ENCODE results near the gene GIMAP6.
"Not testable (repeated sequence)": the region's sequence is repeated elsewhere in the genome, so short reads cannot be mapped to it uniquely, and the experiment has no call there.

Gene GIMAP6

DNA sequence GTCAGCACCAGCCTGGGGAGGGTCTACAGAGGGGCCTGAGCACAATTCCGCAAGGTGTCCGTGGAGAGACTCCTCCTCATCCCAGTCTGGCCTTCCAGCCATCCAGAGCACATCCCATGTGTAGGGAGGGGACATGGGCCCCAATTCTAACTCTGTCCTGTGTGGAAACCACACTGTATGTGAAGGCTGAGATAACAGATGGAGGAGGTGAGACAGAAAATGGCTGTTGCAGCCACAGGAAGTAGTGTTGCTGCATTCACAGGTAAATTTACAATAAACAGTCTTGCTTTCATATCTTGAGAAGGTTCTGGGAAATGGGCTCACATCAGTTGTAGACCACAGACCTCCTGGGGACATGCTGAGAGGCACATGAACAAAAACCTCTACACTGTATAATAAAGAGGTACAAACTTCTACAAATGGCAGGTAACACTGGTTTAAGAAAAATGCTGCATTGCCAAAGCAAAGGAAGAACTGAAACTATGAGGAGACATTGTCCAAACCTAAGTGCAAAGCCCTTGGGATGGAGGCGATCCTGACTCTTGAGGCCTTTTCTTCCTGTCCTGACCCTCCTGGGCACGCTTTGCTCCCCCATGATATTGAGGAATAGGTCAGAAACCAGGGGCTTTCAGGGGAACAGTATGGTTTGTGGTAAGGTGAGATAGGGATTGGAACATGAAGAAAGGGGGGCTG lies 31.8 kb upstream of the GIMAP6 start:
- Mint-ChIP-seq H3K4me1 (ENCODE audit: low read depth in 2 of 2) (peaks cover 61 to 68% of the 10 kb centered on the region in 2 donors), H3K4me3 (peak overlapping the region; percentile 57 to 69), H3K27ac (peak overlapping the region; percentile 97 to 100), H3K36me3 (ENCODE audit: insufficient read depth) (peaks cover 20% of the 10 kb centered on the region), H3K27me3 (no peaks in the 10 kb centered on the region), H3K9me3 (peaks cover 0 to 5% of the 10 kb centered on the region in 2 donors)
- ATAC-seq (replicated peaks): peak; percentile 21
- DNase-seq: peak in 1 of 3 experiments; percentile 21

GRCh38 chr7:150662821-150663220 lies 30.6 kb upstream of the GIMAP6 start:
- Mint-ChIP-seq H3K36me3 (ENCODE audit: insufficient read depth) (peaks cover 14% of the 10 kb centered on the region), H3K4me3 (peak overlapping the region; percentile 22 to 69), H3K4me1 (ENCODE audit: low read depth in 2 of 2) (peaks cover 53 to 60% of the 10 kb centered on the region in 2 donors), H3K27ac (peak overlapping the region; percentile 97 to 100)
- not testable (repeated sequence) for H3K27me3 Mint-ChIP-seq; ATAC-seq (replicated peaks); H3K9me3 Mint-ChIP-seq; DNase-seq

GRCh38 chr7:150660939-150661613 lies 28.9 kb upstream of the GIMAP6 start:
- Mint-ChIP-seq H3K36me3 (ENCODE audit: insufficient read depth) (peaks cover 13% of the 10 kb centered on the region), H3K27me3 (no peaks in the 10 kb centered on the region), H3K9me3 (no peaks in the 10 kb centered on the region), H3K4me1 (ENCODE audit: low read depth in 2 of 2) (peaks cover 42 to 49% of the 10 kb centered on the region in 2 donors), H3K27ac (peak overlapping the region in 1 of 2 donors; percentile 82), H3K4me3 (no peak overlapping the region)
- no peak for DNase-seq
- no peak for ATAC-seq (replicated peaks)

DNA sequence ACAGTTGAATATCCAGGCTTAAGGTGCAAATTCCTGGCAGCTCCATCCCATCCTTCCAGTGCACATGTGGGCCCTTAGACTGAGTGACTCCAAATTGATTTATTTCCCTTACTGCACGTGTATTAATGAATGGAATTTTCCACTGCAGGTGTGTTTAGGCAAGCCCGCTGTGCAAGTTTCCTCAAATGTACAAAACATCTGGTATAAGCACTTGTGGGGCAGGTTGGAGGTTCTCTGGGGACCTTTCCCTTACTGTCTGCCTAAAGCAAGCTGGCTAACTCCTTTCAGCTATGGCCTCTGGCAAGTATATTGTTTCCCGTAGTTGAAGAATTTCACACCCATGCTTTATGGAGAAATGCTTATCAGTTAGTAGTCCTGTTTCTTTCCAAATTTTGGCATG lies 25.3 kb upstream of the GIMAP6 start:
- Mint-ChIP-seq H3K4me1 (ENCODE audit: low read depth in 2 of 2) (peaks cover 12 to 22% of the 10 kb centered on the region in 2 donors), H3K4me3 (no peak overlapping the region), H3K27me3 (no peaks in the 10 kb centered on the region), H3K9me3 (no peaks in the 10 kb centered on the region), H3K27ac (no peak overlapping the region), H3K36me3 (ENCODE audit: insufficient read depth) (no peaks in the 10 kb centered on the region)
- no peak for ATAC-seq (replicated peaks)
- no peak for DNase-seq

- Mint-ChIP-seq H3K27ac (no peak overlapping the region), H3K4me3 (no peak overlapping the region), H3K4me1 (ENCODE audit: low read depth in 2 of 2) (peaks cover 4 to 11% of the 10 kb centered on the region in 2 donors), H3K36me3 (ENCODE audit: insufficient read depth) (no peaks in the 10 kb centered on the region), H3K27me3 (no peaks in the 10 kb centered on the region), H3K9me3 (peaks cover 0 to 5% of the 10 kb centered on the region in 2 donors)
- ATAC-seq (replicated peaks) (no peak), DNase-seq (no peak)
These were observed 23.9 kb upstream of the GIMAP6 start for GRCh38 chr7:150656047-150656446.

DNA sequence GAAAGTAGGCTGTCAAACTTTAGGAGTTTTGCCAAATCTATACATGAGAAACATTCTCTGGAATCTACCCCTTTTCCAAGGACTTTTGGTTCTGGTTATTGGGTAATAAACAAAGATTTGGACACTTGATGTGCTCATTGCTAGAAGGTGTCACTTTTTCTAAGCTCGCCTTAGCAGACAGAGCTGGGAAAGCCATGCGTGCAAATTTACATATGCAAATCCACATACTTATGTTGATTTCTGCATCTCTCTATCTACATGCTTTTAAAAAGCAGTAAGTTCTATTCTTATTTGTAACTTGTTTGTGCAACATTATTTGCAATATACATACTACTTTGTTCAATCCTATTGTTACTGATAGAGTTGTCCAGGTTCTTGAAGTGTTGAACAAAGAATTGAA lies 22.5 kb upstream of the GIMAP6 start:
- H3K4me3 Mint-ChIP-seq: no peak overlapping the region
- ATAC-seq (replicated peaks) (no peak), DNase-seq (no peak)
- H3K36me3 Mint-ChIP-seq (ENCODE audit: insufficient read depth): no peaks in the 10 kb centered on the region
- H3K27me3 Mint-ChIP-seq: no peaks in the 10 kb centered on the region
- no peak overlapping the region for H3K27ac Mint-ChIP-seq
- peaks cover 1 to 8% of the 10 kb centered on the region in 2 donors for H3K4me1 Mint-ChIP-seq (ENCODE audit: low read depth in 2 of 2)
- peaks cover 0 to 5% of the 10 kb centered on the region in 2 donors for H3K9me3 Mint-ChIP-seq

GRCh38 chr7:150649080-150649385 lies 16.8 kb upstream of the GIMAP6 start:
- DNase-seq (no peak), ATAC-seq (replicated peaks) (no peak)
- H3K4me3 Mint-ChIP-seq: no peak overlapping the region
- H3K36me3 Mint-ChIP-seq (ENCODE audit: insufficient read depth): no peaks in the 10 kb centered on the region
- H3K4me1 Mint-ChIP-seq (ENCODE audit: low read depth in 2 of 2): peaks cover 22 to 39% of the 10 kb centered on the region in 2 donors
- peaks cover 5 to 10% of the 10 kb centered on the region in 2 donors for H3K9me3 Mint-ChIP-seq
- H3K27ac Mint-ChIP-seq: peak overlapping the region; percentile 46 to 65
- no peaks in the 10 kb centered on the region for H3K27me3 Mint-ChIP-seq

DNA sequence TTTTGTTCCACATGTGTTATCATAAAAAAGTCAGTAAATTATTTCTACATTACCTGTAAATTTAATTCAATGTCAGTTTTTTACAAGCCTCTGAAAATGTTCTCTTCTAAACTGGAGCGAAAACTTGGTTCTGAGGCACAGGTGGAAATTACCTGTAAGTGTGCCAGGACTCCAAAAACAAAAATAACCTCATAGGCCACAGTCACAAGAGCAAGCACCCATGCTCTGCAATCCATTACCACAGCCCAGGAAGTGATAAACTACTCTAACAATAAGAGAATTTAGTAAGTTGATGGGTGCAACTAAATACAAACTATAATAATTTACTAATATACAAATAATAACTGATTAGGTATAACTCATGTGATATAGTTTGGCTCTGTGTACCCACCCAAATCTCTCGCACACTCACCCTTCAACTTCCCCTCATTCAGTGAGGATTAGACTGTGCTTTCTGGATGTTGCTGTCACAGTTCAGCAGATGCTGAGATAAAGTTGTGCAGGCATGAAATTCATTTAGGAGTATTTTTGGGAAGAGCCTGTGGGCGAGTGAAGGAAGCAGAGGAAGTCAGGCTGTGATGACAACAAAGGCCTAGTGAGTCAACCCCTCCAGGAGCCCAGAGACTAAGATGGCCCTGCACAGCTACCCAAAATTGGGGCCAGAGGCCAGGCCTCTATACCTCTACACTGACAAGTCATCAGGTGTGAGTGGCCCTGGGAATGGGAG lies 16.3 kb upstream of the GIMAP6 start:
- H3K36me3 Mint-ChIP-seq (ENCODE audit: insufficient read depth): no peaks in the 10 kb centered on the region

DNA sequence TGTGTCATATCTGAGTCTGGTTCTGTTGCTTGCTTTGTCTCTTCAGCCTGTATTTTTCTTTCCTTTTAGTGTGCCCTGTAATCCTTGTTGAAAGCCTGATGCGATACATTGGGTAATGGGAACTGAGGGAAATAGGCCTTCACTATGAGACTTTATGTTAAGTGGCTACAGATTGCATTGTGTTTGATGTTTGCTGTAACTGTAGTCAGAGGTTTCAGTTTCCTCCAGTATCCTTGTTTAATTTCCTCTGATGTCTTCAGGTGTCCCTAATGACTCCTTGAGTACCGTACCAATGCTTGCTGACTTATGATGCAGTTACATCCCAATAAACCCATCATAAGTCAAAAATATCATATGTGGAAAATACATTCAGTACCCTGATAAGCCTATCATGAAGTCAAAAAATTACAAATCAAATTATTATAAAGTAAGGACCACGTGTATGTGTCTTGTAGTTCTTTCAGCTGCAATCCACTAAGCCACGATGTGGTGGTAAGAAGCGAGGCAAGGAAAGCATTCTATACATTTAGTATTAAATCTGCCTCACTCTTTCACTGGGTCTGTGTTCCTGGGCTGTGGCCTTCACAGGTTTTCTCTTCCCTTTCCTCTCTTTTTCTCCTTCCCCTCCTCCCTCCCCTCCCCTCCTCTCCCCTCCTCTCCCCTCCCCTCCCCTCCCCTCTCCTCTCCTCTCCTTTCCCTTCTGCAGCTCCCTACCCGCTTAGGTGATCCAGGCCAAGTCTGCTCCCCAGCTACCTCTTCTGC lies 13.3 kb upstream of the GIMAP6 start:
- H3K4me3 Mint-ChIP-seq: no peak overlapping the region
- H3K4me1 Mint-ChIP-seq (ENCODE audit: low read depth in 2 of 2): peaks cover 25 to 43% of the 10 kb centered on the region in 2 donors
- DNase-seq (no peak), ATAC-seq (replicated peaks) (no peak)
- peak overlapping the region in 1 of 2 donors; percentile 47 for H3K27ac Mint-ChIP-seq
- H3K27me3 Mint-ChIP-seq: no peaks in the 10 kb centered on the region
- no peaks in the 10 kb centered on the region for H3K36me3 Mint-ChIP-seq (ENCODE audit: insufficient read depth)
- H3K9me3 Mint-ChIP-seq: peaks cover 3 to 10% of the 10 kb centered on the region in 2 donors

More for the DNA sequence above, 16.3 kb upstream of the GIMAP6 start:
- peaks cover 5 to 10% of the 10 kb centered on the region in 2 donors for H3K9me3 Mint-ChIP-seq
- H3K27me3 Mint-ChIP-seq: no peaks in the 10 kb centered on the region
- DNase-seq (no peak), ATAC-seq (replicated peaks) (peak; percentile 67)
- peaks cover 22 to 39% of the 10 kb centered on the region in 2 donors for H3K4me1 Mint-ChIP-seq (ENCODE audit: low read depth in 2 of 2)
- peak overlapping the region in 1 of 2 donors; percentile 1 for H3K4me3 Mint-ChIP-seq
- H3K27ac Mint-ChIP-seq: peak overlapping the region; percentile 46 to 65

DNA sequence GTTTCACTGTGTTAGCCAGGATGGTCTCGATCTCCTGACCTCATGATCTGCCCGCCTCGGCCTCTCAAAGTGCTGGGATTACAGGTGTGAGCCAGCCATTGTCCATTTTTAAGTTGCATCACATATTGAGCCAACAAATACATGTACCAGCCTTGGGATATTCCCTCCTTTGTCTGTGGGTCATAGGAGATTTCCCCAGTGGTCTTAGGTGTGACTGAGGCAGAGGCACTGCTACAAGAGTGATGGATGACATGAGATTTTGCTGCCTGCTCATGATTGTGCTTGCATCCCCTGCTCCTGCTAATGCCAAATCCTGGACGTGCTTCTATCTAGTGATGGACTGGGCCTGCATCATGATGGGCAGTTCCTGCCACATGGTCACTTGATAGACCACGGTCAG lies 10.7 kb upstream of the GIMAP6 start:
- ATAC-seq (replicated peaks): no peak
- DNase-seq: no peak
- no peaks in the 10 kb centered on the region for H3K27me3 Mint-ChIP-seq
- peaks cover 9 to 21% of the 10 kb centered on the region in 2 donors for H3K9me3 Mint-ChIP-seq
- no peak overlapping the region for H3K4me3 Mint-ChIP-seq
- no peaks in the 10 kb centered on the region for H3K36me3 Mint-ChIP-seq (ENCODE audit: insufficient read depth)
- H3K4me1 Mint-ChIP-seq (ENCODE audit: low read depth in 2 of 2): peaks cover 18 to 29% of the 10 kb centered on the region in 2 donors
- H3K27ac Mint-ChIP-seq: no peak overlapping the region

DNA sequence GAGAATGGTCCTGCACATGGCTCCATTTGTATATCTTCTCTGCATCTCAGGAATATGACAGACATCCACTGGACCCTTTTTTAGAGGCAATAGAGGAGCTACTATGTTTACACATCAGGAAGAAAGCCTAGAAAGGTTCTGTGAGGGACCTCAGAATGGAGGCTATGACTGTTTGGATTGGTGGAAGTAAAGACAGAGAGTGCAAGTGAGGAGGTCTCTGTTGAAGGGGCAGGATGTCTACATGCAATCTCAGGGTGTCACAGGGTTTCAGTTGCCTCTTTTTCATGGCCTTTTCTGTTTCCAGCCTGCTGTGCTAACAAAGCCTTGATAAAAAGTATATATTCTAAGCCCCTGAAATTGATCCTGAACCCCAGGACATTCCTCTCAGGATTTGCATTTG lies 9.7 kb upstream of the GIMAP6 start:
- no peak overlapping the region for H3K4me3 Mint-ChIP-seq
- no peak for ATAC-seq (replicated peaks)
- no peak for DNase-seq
- H3K27ac Mint-ChIP-seq: peak overlapping the region in 1 of 2 donors; percentile 18
- H3K9me3 Mint-ChIP-seq: peaks cover 14 to 29% of the 10 kb centered on the region in 2 donors
- no peaks in the 10 kb centered on the region for H3K27me3 Mint-ChIP-seq
- H3K4me1 Mint-ChIP-seq (ENCODE audit: low read depth in 2 of 2): peaks cover 24 to 37% of the 10 kb centered on the region in 2 donors
- H3K36me3 Mint-ChIP-seq (ENCODE audit: insufficient read depth): peaks cover 5% of the 10 kb centered on the region

- Mint-ChIP-seq H3K36me3 (ENCODE audit: insufficient read depth) (peaks cover 31% of the 10 kb centered on the region), H3K9me3 (peaks cover 10 to 16% of the 10 kb centered on the region in 2 donors), H3K4me1 (ENCODE audit: low read depth in 2 of 2) (peaks cover 61 to 62% of the 10 kb centered on the region in 2 donors), H3K27me3 (no peaks in the 10 kb centered on the region), H3K4me3 (peak overlapping the region; percentile 62 to 82), H3K27ac (peak overlapping the region; percentile 89 to 93)
- DNase-seq (no peak), ATAC-seq (replicated peaks) (no peak)
These were observed 1.7 kb upstream of the GIMAP6 start for GRCh38 chr7:150633926-150634325.

Data from effector memory CD8-positive, alpha-beta T cell (primary cell).